ENCODE results near the gene SLC6A8.

SLC6A8 gene

GRCh38 chrX:153648358-153649177 lies 39.2 kb upstream of the SLC6A8 start:
- no peak for DNase-seq (ENCODE audit: low spot score)

- DNase-seq (ENCODE audit: low spot score), result peak; percentile 18
These were observed 38.4 kb upstream of the SLC6A8 start for GRCh38 chrX:153649178-153649914.

- no peak for DNase-seq (ENCODE audit: low spot score)
These were observed 37.6 kb upstream of the SLC6A8 start for GRCh38 chrX:153649915-153650782.

- no peak for DNase-seq (ENCODE audit: low spot score)
These were observed 36.8 kb upstream of the SLC6A8 start for GRCh38 chrX:153650959-153651358.

- DNase-seq (ENCODE audit: low spot score), result no peak
These were observed 36.1 kb upstream of the SLC6A8 start for GRCh38 chrX:153651540-153652079.

- DNase-seq (ENCODE audit: low spot score), result no peak
These were observed 34.2 kb upstream of the SLC6A8 start for GRCh38 chrX:153653556-153653955.

GRCh38 chrX:153657161-153657560 lies 30.6 kb upstream of the SLC6A8 start:
- DNase-seq (ENCODE audit: low spot score), result no peak

- no peak for DNase-seq (ENCODE audit: low spot score)
These were observed 28.5 kb upstream of the SLC6A8 start for GRCh38 chrX:153659268-153659667.

- peak; percentile 33 for DNase-seq (ENCODE audit: low spot score)
These were observed 25.5 kb upstream of the SLC6A8 start for GRCh38 chrX:153662266-153662665.

- DNase-seq (ENCODE audit: low spot score), result no peak
These were observed 21.9 kb upstream of the SLC6A8 start for GRCh38 chrX:153665726-153666306.

GRCh38 chrX:153667281-153667955 lies 20.3 kb upstream of the SLC6A8 start:
- DNase-seq (ENCODE audit: low spot score), result no peak

GRCh38 chrX:153667956-153668396 lies 19.8 kb upstream of the SLC6A8 start:
- peak; percentile 70 for DNase-seq (ENCODE audit: low spot score)

GRCh38 chrX:153668423-153669173 lies 19.1 kb upstream of the SLC6A8 start:
- DNase-seq (ENCODE audit: low spot score), result no peak

GRCh38 chrX:153669174-153669890 lies 18.4 kb upstream of the SLC6A8 start:
- peak; percentile 43 for DNase-seq (ENCODE audit: low spot score)

- DNase-seq (ENCODE audit: low spot score), result no peak
These were observed 17.6 kb upstream of the SLC6A8 start for GRCh38 chrX:153669901-153670731.

GRCh38 chrX:153670748-153671588 lies 16.8 kb upstream of the SLC6A8 start:
- no peak for DNase-seq (ENCODE audit: low spot score)

GRCh38 chrX:153671589-153672530 lies 15.9 kb upstream of the SLC6A8 start:
- no peak for DNase-seq (ENCODE audit: low spot score)
